ENCODE results near the gene HSH2D.
"Not testable (repeated sequence)": the region's sequence is repeated elsewhere in the genome, so short reads cannot be mapped to it uniquely, and the experiment has no call there.

The HSH2D gene

DNA sequence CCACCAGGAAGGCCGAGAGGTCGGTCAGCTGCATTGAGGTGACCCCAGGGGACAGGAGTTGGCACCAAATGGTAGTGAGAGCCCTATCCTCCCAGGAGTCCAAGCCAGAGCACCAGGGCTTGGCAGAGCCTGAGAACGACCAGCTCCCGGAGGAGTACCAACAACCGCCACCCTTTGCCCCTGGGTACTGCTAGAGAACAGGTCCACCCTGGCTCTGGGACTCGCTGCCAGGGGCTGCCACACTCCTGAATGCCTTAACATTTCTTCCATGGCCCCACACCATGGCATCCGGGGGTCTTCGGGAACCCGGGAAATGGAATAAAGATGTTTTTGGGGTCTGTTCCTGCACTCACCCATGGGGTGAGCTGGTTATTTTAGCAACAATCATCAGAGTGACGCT is 14.1 kb downstream of the HSH2D start:
- DNase-seq: no peak

DNA sequence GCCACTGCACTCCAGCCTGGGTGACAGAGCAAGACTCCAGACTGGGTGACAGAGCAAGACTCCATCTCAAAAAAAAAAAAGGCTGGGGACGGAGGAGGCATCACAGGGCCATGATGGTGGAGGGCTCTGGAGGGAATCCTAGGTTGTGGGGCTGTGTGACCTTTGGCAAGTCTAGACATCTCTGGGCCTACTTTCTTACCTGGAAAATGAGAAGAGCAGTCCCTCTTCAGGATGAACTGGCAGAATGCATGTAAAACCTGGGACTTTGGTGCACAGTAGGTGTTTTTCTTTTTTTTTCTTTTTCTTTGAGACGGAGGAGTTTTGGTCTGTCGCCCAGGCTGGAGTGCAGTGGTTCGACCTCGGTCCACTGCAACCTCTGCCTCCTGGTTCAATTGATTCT is 16.2 kb downstream of the HSH2D start:
- no peak for DNase-seq

DNA sequence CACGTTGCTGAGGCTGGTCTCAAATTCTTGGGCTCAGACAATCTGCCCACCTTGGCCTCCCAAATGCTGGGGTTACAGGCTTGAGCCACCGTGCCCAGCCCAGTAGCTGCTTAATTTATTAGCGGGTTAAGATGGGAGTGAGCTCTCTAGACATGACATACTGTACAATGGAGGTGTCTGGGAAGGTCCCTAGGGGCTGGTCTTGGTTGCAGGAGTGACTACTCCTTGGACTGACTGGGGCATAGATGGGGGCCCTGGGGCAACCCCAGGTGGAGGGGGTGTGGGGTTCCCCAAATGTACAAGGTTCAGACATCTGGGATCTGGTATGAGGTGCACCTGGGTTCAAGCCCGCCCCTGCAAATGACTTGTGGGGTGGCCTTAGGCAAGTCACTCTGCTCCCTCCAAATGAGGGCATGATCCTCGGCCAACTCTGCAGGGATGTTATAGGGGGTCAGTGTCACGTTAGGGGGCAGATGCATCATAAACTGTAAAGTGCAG is 17.0 kb downstream of the HSH2D start:
- no peak for DNase-seq

DNA sequence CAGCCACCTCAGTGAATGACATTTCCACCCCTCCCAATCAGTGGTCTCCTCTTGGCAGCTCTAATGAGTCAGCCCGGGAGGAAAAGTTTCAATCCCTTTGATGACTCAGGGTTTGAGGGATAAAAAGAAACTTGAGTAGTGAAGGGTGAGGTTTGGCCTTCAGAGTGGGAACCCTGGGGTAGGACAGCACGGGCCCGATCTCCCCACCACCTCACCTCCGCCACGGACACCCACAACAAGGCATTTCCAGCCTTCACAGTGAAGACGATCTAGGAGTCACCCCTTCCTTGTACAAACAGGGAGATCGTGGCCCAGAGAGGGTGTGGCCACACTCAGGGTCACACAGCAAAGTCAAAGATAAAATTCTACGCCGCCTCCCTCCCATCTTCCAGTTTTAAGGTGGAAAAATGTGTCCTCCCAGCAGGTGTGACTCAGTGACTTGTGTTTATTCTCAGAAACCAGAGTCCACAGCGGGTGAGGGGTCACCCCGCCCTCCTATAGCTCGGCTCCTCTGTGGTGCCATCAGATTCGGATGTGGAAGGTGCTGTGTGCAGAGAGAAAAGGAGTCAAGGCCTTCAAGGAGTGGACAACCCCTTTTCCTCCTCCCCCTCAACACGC is 17.6 kb downstream of the HSH2D start:
- no peak for DNase-seq

DNA sequence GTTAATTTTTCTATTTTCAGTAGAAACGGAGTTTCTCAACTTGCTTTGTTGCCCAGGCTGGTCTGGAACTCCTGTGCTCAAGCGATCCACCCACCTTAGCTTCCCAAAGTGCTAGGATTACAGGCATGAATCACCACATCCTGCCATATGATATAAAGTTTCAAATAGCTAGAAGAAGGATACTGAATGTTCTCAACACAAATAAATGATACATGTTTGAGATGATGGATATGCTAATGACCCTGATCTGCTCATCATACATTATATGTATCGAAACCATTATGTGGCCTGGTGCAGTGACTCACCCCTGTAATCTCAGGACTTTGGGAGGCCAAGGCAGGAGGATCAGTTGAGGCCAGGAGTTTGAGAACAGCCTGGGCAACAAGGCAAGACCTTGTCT is 18.4 kb downstream of the HSH2D start:
- DNase-seq: no peak

DNA sequence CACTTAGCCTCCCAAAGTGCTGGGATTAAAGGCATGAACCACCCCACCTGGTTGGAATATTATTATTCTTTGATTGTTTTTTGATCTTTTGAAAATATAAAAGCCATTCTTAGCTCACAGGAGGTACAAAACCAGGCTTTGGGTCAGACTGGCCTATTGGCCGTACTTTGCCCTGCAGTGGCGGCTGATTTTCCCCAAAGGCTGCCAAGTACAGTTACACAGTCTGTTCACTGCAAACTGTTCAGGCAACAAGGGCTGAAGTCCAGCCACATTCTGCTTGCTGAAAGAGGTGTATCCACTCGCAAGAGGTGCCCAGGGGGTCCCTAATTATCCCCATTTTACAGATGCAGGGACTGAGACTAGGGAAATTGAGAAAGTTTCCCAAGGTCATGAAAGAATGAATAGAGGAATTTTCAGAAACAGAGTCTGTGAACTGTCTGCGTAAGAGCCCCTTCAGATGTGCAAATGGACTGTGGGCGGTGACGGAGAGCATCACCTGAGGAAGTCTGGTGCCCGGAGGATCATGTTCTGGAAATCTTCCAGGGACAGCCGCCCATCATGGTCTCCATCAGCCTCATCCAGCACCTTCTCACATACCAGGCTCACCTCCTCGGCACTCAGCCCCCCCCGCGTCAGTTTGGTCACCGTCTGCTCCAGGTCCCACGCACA is 20.9 kb downstream of the HSH2D start:
- no peak for DNase-seq

DNA sequence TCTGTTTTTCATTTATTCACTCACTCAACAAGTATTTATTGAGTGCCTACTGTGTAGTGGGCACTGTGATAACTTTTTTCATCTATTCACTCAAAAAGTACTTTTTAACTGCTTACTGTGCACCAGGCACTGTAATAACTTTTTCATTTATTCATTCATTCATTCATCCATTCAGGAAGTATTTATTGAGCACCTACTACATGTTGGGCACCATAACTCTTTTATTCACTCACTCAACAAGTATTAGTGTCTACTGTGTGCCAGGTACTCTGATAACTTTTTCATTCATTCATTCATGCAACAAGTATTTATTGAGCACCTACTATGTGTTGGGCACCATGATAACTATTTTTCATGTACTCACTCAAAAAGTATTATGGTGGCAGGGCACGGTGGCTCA is 22.9 kb downstream of the HSH2D start:
- no peak for DNase-seq

DNA sequence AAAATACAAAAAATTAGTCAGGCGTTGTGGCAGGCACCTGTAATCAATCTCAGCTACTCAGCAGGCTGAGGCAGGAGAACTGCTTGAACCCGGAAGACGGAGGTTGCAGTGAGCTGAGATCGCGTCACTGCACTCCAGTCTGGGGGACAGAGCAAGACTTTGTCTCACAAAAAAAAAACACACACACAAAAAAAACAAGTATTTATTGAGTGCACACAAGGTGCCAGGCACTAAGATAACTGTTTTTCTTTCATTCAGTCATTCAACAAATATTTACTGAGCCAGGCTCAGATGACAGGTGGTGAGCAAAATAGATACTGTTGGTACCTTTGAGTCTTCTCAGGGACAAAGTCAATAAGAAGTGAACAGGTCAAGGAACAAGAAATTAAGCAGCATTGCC is 23.6 kb downstream of the HSH2D start:
- DNase-seq: no peak

DNA sequence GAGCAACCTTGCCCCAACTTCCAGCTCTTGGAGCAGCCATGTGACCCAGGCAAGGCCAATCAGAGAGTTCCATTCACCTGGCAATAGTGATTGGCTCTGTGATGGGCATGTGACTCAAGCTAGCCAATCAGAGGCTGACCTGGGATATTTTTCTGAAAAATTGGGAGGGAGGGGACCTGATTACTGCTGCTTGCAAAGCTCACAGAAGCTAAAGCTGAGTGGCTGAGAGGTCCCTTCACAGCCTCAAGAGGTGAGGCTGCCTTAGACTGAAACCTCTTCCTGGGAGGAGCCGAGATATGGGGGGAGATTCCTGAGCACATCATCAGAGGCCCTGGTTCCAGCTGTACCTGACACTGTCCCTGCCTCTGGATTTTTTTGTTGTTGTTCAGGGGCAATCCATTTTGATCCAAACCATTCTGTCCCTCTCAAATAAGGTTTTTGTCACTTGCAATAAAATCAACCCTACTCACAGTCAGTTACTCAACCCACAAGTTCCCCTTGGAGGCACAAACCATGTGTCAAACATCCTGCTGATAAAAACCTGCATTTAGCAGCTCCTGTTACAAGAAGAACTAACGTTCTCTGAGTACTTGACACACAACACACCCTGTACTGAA is 25.1 kb downstream of the HSH2D start:
- DNase-seq: peak; percentile 33

DNA sequence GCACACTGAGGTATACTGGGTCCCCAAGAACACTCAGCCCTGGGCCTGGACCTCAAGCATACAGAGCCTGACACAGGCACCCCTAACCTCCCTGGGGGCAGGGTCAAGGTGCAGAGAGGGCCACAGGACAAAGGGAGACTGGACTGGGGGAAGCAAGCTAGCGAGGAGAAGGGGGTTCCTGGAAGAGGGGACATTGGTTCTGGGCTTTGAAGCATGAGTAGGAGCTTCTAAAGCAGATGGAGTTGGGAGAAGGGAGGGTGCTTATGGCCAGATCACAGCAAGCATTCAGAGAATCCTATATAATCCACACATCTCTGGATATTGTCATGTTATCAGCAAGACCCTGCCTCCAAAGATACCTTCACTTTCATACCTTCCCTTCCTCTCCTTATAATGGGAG is 26.6 kb downstream of the HSH2D start:
- no peak for DNase-seq

DNA sequence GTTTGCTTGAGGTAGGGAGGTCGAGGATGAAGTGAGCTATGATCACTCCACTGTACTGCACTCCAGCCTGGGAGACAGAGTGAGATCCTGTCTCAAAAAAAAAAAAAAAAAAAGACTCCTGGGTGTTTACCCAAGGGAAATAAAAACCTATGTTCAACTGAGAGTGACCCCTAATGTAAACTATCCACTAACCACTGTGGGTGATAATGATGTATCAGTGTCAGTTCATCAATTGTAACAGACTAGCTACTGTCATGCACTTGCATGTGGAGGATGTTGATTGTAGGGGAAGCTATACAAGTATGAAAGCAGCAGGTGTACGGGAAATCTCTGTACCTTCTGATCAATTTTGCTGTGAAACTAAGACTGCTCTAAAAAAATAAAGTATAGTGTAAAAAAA is 32.5 kb downstream of the HSH2D start:
- DNase-seq: no peak

DNA sequence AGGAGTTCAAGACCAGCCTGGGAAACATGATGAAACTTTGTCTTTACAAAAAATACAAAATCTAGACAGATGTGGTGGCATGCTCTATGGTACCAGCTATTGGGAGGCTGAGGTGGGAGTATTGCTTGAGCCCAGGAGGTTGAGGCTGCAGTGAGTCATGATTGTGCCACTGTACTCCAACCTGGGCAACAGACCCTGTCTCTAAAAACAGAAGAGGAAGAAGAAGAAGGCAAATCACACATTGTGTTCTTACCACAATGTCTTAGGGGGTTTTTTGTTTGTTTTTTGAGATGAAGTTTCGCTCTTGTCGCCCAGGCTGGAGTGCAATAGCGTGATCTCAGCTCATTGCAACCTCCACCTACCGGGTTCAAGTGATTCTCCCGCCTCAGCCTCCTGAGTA is 35.4 kb downstream of the HSH2D start:
- DNase-seq: not testable (repeated sequence)

DNA sequence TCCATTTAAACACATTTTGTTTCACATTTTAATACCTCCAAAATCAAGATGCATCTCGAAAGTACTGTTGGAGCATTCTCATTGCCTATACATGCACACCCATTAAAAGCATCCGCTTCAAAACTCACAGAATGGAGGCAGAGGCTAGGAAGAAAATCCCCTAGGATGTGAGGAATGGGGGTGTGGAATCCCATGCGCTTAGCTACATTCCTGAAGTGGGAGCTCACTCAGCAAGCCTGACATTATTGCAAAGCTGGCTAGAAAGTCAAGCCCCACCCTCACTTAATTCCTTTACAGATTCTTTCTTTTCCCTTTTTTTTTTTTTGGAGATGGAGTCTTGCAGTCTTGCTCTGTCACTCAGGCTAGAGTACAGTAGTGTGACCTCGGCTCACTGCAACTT is 37.1 kb downstream of the HSH2D start:
- DNase-seq: no peak

DNA sequence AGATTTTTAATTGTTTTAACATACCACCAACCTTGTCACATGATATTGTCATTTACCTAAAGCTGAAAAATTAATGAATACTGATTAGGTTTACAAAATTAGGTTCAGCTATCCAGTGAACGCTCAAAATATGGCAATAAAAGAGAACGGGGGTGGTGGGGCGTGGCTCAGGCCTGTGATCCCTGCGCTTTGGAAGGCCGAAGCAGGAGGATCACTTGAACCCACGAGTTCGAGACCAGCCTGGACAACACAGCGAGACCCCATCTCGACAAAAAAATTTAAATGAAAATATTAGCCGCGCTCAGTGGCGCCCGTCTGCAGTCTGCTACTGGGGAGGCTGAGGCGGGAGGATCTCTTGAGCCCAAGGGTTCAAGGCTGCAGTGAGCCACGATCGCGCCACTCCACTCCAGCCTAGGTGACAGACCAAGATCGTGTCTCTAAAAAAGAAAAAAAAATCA is 41.2 kb downstream of the HSH2D start:
- no peak for DNase-seq

DNA sequence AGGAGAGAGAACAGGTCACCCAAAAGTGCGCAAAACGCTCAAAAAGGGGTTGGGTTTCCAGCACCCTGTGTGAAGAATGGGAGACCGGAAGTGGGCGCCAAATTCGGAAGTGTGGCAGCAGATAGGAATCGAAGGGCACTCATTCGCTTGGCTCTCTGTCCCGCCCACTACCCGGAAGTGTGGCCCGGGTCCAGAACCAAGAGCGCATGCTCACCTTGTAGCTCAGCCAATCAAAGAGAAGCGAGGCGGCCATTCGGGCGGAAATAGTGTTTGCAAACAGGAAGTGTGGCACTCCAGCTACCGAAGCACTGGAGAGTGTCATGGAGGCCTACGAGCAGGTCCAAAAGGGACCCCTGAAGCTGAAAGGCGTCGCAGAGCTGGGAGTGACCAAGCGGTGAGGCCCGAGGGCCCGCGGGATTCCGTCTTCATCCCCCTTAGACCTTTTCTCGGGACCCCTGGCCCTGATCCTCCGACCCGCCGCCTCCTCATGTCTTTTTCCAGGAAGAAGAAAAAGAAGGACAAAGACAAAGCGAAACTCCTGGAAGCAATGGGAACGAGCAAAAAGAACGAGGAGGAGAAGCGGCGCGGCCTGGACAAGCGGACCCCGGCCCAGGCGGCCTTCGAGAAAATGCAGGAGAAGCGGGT is 41.8 kb downstream of the HSH2D start, which contains the start of gene FAM32A:
Gene FAM32A, plus strand, starts transcription at position 288 of the 645 bp plus-strand sequence. Its CDS starts 33 bp downstream, at position 321.
- peak; percentile 99 for DNase-seq

DNA sequence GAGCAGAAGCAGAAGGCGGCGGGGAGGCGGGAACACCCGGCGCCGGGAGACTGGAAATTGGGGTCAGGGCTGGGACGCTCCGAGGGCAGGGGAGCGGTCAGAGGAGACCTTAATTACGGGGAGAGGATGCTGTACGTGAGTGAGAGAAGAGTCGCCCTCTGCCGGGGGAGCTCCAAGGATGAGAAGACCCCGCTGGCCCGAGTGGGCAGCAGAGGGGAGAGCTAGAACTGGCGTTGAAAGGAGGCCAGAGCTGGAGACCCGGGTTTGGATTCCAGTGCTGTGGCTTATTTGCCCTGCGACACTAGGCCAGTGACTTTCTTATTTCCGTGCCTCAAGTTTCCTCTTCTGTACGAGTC is 42.3 kb downstream of the HSH2D start:
- DNase-seq: peak; percentile 34

DNA sequence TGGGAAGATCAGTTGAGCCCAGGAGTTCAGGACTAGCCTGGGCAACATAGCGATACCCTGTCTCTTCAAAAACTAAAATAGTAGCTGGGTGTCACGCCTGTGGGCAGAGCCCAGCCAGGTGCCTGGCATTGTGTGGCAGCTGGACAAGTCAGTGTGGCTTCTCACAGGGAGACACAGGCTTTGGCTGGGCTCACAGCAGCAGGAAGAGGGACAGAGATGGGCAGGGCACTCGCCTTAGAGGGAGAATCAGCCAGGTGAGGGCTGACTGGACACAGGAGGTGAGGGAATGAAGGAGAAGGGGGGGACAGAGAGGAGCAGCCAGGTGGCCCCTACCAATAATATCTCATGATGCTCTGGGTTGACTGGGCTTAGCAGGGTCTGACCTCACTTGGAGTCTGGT is 45.0 kb downstream of the HSH2D start:
- DNase-seq: no peak

DNA sequence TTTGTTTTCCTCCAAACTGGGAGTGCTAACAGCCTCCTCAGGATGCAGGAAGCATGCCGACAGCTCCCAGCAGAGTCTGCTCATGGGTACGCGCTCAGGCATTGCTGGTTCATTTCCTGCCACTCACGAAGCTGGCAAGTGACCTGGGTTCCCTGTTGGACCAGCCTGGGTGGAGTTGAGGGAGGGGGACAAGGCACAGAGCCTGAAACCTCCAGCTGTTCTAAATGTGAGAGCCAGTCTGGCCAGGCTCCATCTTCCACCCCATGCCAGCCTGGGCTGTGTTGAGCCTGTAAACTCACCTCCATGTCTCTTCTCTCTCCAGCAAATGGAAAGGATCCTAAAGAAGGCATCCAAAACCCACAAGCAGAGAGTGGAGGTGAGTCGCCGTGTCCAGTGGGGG is 46.7 kb downstream of the HSH2D start:
- no peak for DNase-seq

DNA sequence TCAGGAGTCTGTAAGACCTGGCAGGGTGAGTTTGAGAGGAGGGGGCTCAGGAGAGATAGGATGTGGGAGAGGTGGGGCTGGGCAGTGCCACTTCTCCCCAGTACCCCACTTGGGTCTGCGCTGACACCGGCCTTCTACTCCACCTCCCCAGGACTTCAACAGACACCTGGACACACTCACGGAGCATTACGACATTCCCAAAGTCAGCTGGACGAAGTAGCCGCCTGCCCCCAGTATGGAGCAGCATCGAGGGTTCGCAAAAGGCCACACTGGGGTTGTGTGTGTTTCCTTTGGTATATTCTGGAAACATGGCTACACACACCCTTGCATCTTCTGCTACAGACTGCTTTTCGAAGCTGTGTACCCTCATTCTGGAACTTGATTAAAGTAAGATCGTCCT is 47.3 kb downstream of the HSH2D start:
- no peak for DNase-seq

DNA sequence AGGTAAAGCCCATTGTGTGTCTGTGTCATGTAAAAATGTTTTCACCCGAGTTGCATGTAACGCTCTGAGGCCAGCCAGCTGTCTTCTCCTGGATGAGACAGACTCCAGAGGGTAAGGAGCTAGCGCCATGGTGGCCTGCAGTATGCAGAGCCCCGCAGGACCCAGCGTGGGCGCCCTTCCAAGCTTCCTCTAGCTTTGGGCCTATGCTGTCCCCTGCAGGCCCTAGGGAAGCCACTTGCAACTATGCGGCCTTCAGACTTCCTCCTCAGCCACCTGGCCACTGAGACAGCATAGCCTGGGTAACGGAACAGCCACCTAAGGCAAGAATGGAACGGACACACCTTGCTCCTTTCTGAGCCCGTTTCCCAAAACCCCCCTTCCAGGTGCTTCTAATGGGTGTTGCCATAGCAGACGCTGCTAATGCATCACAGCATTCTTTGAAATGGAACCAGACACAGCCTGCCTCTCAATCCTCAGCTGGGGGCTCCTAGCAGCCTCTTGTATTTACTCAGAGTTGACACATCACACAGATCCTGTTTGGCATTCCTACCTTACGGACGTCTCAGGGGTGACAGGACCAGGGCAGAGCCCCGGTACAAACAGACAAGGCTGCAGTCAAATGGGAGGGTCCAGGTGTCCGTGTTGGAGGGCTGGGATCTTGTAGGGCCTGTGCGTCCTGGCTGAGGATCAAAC is 47.9 kb downstream of the HSH2D start:
- DNase-seq: no peak

DNA sequence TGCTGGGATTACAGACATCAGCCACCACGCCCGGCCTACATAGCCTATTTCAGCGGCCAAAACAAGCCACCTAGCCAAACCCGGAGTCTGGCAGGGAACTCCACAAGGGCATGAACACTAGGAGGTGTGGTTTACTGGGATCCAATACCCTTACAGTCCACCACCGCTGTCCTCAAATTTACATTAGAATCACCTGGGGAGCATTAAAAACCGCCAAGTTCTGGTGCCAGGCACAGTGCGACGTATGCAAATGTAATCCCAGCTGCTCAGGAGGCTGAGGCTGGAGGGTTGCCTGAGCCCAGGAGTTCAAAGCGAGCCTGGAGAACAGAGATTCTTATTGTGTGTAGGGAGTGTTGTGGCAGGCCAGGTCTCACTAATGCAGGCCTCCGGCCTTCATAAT is 50.0 kb downstream of the HSH2D start:
- no peak for DNase-seq

DNA sequence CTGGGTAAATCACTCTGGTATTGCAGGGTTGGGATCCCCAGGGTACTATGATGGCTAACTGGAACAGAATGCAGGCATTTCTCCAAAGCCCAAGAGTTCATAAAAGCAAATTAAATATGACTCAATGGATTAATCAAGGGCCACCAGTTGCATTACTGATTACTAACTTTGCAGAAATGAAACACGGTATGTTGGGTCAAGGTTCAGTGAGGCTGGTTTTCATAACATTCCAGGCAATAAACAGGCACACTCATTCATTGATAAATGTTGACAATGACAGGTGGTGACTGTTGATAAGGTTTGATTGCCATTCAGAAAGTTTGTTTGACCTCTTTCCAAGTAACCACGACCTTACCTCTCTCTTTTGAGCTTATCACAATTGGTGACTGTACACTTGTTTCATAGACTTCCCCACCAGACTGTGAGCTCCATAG is 53.7 kb downstream of the HSH2D start:
- DNase-seq: no peak

Data from CD4-positive, alpha-beta T cell treated with Interleukin-15 for 1 hour (primary cell).